GM21528 (cell line): ENCODE results near the gene KCNQ5.
"Not testable (repeated sequence)": the region's sequence is repeated elsewhere in the genome, so short reads cannot be mapped to it uniquely, and the experiment has no call there.

Experiments
- ATAC-seq: cut with Tn5 transposase; IDR thresholded peaks from one replicate; pipeline ENCODE4 v1.9.1; 2021; ENCODE audit warnings: mild to moderate bottlenecking, moderate library complexity; ENCODE audit not compliant: unreplicated experiment, low FRiP score

The KCNQ5 gene

DNA sequence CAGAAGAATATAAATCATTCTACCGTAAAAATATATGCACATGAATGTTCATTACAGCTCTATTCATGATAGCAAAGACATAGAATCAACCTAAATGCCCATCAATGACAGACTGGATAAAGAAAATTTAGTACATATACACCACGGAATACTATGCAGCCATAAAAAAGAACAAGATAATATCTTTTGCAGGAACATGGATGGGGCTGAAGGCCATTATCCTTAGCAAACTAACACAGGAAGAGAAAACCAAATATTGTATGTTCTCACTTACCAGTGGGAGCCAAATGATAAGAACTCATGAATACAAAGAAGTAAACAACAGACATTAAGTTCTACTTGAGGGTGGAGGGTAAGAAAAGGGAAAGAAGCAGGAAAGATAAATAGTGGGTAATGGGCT is 595.0 kb downstream of the KCNQ5 start:
- ATAC-seq = no peak

DNA sequence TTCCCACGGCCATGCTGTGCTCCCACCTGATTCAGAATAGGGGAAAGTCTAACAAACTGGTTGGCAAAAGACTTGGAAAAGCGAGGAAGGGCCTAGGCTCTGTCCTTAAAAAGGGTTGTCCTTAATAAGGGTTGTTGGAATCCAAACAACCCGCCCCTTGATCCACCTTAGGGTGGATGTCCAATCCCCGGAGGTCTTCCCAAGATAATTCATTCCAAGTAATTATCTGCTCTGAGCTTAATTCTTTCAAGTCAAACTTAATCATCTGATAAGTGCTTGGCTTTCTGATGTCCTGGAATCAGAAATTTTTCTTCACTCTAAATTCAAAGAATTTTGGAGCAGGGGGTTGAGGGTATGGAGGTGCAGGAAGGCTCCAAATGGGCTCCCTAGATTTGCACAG is 603.5 kb downstream of the KCNQ5 start, which contains the start of gene KHDC1L:
KHDC1L (minus strand) TSS at position 101 of the 400 bp plus-strand sequence; CDS start at position 13, 88 bp downstream.
- no peak for ATAC-seq

DNA sequence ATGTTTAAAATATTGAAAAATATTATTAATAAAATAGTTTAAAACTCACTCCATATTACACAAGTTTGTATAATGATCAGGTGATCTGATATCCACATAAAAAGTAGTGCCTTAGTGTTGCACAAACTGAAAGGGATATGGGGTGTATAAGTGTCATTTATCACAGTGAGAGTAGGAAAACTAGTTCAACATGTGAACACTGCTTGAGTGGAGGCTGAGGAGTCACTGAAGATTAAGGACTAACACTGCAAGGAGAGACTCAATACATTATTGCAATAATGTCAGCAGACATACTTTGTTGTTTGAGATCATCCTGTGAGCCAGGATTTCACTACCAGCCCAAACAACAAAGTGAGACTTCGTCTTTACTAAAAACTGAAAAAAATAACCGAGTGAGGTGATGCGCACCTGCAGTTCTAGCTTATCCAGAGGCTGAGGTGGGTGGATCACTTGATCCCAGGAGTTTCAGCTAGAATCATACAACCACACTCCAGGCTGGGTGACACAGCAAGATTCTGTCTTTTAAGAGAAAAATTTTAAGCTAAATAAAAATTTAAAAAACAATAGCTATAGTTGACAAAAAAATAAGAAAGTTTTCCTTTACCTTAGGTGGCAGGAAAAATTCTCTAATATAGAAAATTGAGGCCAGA is 605.9 kb downstream of the KCNQ5 start:
- no peak for ATAC-seq

DNA sequence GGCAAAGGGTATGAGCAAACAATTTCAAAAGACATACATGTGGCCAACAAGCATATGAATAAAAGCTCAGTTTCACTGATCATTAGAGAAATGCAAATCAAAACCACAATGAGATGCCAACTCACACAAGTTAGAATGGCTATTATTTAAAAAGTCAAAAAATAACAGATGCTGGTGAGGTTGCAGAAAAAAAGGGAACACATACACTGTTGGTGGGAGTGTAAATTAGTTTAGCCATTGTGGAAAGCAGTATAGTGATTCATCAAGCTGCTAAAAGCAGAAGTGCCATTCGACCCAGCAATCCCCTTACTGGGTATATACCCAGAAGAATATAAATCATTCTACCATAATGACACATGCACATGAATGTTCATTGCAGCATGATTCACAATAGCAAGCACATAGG is 610.1 kb downstream of the KCNQ5 start:
- ATAC-seq = no peak

DNA sequence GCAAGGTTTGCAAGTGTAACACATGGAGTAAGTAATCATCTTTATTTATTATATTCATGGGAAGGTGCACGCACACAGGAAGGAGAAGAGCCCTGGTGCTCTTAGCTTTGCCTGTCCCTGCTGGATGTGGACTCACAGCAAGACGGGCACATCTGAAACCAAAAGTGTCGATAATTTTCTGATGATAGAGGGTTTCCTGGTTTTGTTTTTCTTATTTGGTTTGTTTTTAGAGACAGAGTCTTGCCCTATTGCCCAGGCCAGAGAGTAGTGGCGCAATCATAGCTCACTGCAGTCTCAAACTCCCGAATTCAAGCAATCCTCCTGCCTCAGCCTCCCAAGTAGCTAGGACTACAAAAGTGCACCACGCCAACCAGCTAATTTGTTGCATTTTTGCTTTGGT is 611.2 kb downstream of the KCNQ5 start:
- ATAC-seq = no peak

DNA sequence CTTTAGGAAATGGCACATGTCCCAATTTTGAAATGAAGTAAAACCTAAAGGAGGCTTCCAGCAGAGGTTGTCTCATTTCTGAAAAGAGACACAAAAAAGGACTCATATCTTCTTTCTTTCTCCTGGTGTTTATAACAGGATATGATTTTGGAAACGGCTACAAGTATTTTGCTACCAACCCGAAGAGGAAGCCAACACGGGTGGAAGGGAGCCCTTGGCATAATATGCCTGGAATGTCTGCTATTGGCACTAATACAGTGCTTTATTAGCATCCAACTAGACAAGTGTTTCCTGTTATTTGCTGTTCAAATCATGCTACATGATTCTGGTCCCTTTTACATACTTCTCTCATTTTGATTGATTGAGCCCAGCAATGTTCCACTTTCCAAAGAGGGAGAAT is 612.1 kb downstream of the KCNQ5 start:
- not testable (repeated sequence) for ATAC-seq

DNA sequence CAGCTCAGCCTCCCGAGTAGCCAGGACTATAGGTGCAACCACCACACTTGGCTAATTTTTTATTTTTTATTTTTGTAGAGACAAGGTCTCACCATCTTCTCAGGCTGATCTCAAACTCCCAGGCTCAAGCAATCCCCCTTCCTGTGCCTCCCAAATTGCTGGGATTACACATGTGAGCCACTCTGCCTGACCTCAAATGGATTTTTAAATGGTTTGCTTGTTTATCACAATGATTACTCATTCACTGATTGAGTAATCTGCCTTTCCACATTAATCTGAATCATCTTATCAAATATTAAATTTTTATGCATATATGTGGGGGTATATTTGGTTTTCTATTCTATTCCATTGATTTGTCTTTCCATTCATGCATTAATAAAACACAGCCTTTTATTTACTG is 612.9 kb downstream of the KCNQ5 start:
- ATAC-seq = no peak

DNA sequence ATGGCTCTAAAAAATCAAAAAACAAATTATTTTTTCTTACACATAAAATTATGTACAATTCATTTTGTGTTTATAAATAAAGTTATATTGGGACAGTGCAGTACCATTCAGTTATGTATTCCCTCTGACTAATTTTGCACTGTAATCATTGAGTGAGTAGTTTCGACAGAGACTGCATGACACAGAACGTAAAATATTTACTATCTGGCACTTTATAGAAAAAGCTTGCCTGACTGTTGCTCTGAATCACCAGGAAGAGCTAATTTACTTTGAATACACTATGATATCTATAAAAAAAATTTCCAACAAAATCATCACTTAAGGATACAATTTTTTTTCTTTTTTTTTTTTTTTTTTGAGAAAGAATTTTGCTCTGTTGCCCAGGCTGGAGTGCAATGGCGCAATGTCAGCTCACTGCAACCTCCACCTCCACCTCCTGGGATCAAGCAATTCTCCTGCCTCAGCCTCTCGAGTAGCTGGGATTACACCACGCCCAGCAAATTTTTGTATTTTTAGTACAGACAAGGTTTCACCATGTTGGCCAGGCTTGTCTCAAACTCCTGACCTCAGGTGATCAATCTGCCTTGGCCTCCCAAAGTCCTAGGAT is 614.4 kb downstream of the KCNQ5 start:
- ATAC-seq = no peak

DNA sequence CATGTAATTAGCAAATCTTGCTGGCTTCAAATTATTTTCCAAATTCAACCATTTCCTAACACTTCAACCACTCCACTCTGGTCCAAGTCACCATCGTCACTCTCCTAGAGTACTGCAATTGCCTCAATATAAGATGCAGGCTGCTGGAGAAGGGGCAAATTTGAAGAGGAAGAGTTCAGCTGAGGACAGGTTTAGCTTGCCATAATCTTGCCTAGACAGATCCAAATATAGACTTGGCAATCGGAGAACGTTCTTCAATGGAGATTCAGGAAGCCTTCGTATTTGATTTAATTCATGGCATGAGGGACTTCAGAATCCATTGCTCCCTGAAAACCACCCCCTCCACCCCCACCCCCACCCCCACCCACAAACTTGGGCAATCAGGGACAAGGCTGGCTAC is 618.9 kb downstream of the KCNQ5 start:
- no peak for ATAC-seq

DNA sequence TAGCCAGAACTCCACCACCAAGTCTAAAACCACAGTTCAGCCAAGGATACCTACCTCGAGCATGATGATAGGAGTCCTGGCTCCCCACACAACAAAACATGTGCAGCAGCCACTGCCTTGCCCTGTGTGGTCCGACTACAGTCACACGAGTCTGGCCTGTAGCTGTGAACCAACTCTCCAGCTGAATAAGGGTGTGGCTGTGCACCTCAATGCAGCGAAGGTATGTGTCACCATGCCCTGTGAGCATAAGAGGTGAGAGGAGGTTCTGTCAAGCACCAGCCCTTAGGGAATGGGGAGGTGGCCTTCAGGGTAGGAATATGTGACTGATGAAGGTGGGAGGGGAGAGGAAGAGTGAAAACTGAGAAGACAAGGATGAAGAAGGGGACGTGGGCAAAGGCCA is 620.1 kb downstream of the KCNQ5 start:
- no peak for ATAC-seq
